Measurements from ENCODE around the gene PPFIBP2.

The PPFIBP2 gene

GRCh38 chr11:7577291-7578190 is 63.7 kb downstream of the PPFIBP2 start:
- no peak for DNase-seq (ENCODE audit: low read depth)

- no peak for DNase-seq (ENCODE audit: low read depth)
Observed at GRCh38 chr11:7578276-7578955, 64.6 kb downstream of the PPFIBP2 start.

- DNase-seq (ENCODE audit: low read depth), result no peak
Observed at GRCh38 chr11:7579361-7579791, 65.6 kb downstream of the PPFIBP2 start.

GRCh38 chr11:7581021-7581590 is 67.3 kb downstream of the PPFIBP2 start:
- DNase-seq (ENCODE audit: low read depth), result no peak

GRCh38 chr11:7582338-7582985 is 68.7 kb downstream of the PPFIBP2 start:
- no peak for DNase-seq (ENCODE audit: low read depth)

- DNase-seq (ENCODE audit: low read depth), result no peak
Observed at GRCh38 chr11:7583248-7583647, 69.4 kb downstream of the PPFIBP2 start.

GRCh38 chr11:7584910-7585309 is 71.1 kb downstream of the PPFIBP2 start:
- no peak for DNase-seq (ENCODE audit: low read depth)

GRCh38 chr11:7585816-7586215 is 72.0 kb downstream of the PPFIBP2 start:
- no peak for DNase-seq (ENCODE audit: low read depth)

GRCh38 chr11:7586376-7586775 is 72.6 kb downstream of the PPFIBP2 start:
- no peak for DNase-seq (ENCODE audit: low read depth)

- no peak for DNase-seq (ENCODE audit: low read depth)
Observed at GRCh38 chr11:7587712-7588111, 73.9 kb downstream of the PPFIBP2 start.

- no peak for DNase-seq (ENCODE audit: low read depth)
Observed at GRCh38 chr11:7589861-7590260, 76.1 kb downstream of the PPFIBP2 start.

GRCh38 chr11:7590529-7590928 is 76.7 kb downstream of the PPFIBP2 start:
- no peak for DNase-seq (ENCODE audit: low read depth)

- no peak for DNase-seq (ENCODE audit: low read depth)
Observed at GRCh38 chr11:7591107-7591894, 77.5 kb downstream of the PPFIBP2 start.

- no peak for DNase-seq (ENCODE audit: low read depth)
Observed at GRCh38 chr11:7591987-7592386, 78.2 kb downstream of the PPFIBP2 start.

- no peak for DNase-seq (ENCODE audit: low read depth)
Observed at GRCh38 chr11:7592711-7593110, 78.9 kb downstream of the PPFIBP2 start.

GRCh38 chr11:7593481-7593880 is 79.7 kb downstream of the PPFIBP2 start:
- no peak for DNase-seq (ENCODE audit: low read depth)

GRCh38 chr11:7595016-7595866 is 81.4 kb downstream of the PPFIBP2 start:
- no peak for DNase-seq (ENCODE audit: low read depth)

- DNase-seq (ENCODE audit: low read depth), result no peak
Observed at GRCh38 chr11:7595951-7596350, 82.2 kb downstream of the PPFIBP2 start.

GRCh38 chr11:7596975-7597391 is 83.2 kb downstream of the PPFIBP2 start:
- DNase-seq (ENCODE audit: low read depth), result no peak

GRCh38 chr11:7597620-7598019 is 83.8 kb downstream of the PPFIBP2 start:
- no peak for DNase-seq (ENCODE audit: low read depth)

- no peak for DNase-seq (ENCODE audit: low read depth)
Observed at GRCh38 chr11:7599209-7599608, 85.4 kb downstream of the PPFIBP2 start.
